Keratinocyte (primary cell): Measurements from ENCODE around the gene ZNF280A.
"Not testable (repeated sequence)": the region's sequence is repeated elsewhere in the genome, so short reads cannot be mapped to it uniquely, and the experiment has no call there.

Source experiments
- EZH2 ChIP-seq: IDR thresholded peaks from one replicate; pipeline ENCODE4 v1.6.1; 2012; ENCODE audit warnings: inconsistent platforms, mild to moderate bottlenecking, low read length, moderate library complexity
- TF ChIP-seq, protein P1 (sequence below), 3 experiments: IDR thresholded peaks in 1 of 3; conservative IDR thresholded peaks in 1 of 3; optimal IDR thresholded peaks in 1 of 3; 2 replicates in 2 of 3; 3 replicates in 1 of 3; pipeline versions ENCODE3 to v1.5.1; 2011; ENCODE audit warnings: low read length in 3 of 3, mild to moderate bottlenecking in 3 of 3, moderate library complexity in 2 of 3, control low read depth in 1 of 3, inconsistent platforms in 1 of 3; ENCODE audit not compliant: insufficient read depth in 2 of 3; ENCODE audit errors: extremely low read depth in 1 of 3

DNA sequence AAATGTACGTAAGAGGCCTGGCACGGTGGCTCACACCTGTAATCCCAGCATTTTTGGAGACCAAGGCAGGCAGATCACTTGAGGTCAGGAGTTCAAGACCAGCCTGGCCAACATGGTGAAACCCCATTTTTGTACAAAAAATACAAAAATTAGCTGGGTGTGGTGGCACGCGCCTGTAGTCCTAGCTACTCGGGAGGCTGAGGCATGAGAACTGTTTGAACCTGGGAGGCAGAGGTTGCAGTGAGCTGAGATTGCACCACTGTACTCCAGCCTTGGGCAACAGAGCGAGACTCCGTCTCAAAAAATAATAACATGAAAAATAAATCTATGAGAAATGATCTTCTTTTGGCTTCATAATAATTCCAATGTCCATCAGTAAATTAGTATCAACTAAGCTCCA is 9.2 kb downstream of the ZNF280A start:
- TF ChIP-seq, protein P1, sequence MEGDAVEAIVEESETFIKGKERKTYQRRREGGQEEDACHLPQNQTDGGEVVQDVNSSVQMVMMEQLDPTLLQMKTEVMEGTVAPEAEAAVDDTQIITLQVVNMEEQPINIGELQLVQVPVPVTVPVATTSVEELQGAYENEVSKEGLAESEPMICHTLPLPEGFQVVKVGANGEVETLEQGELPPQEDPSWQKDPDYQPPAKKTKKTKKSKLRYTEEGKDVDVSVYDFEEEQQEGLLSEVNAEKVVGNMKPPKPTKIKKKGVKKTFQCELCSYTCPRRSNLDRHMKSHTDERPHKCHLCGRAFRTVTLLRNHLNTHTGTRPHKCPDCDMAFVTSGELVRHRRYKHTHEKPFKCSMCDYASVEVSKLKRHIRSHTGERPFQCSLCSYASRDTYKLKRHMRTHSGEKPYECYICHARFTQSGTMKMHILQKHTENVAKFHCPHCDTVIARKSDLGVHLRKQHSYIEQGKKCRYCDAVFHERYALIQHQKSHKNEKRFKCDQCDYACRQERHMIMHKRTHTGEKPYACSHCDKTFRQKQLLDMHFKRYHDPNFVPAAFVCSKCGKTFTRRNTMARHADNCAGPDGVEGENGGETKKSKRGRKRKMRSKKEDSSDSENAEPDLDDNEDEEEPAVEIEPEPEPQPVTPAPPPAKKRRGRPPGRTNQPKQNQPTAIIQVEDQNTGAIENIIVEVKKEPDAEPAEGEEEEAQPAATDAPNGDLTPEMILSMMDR (optimal IDR thresholded peaks at IDR 0.05 in 1 of 3, IDR thresholded peaks at IDR 0.05 in 1 of 3, conservative IDR thresholded peaks at IDR 0.05 in 1 of 3; ENCODE audit: extremely low read depth in 1 of 3, insufficient read depth in 2 of 3, low read length in 3 of 3): not testable (repeated sequence)
- not testable (repeated sequence) for TF ChIP-seq EZH2
